Lower leg skin (tissue), 3 donors: ENCODE measurements around the gene HELQ.

Experiments used
- CTCF ChIP-seq, 3 donors: fragments of 450-650 bp; IDR thresholded peaks; one replicate each; pipeline ENCODE4 v1.5.1; 2016; ENCODE audit warnings: antibody characterized with exemption in 3 of 3, mild to moderate bottlenecking in 3 of 3, moderate library complexity in 2 of 3
- POLR2A ChIP-seq, 2 donors: fragments of 450-650 bp; IDR thresholded peaks; one replicate each; pipeline ENCODE4 v1.6.1; 2016 to 2017; ENCODE audit warnings: antibody characterized with exemption in 2 of 2, mild to moderate bottlenecking in 1 of 2, moderate library complexity in 1 of 2

GRCh38 chr4:83405844-83406816 is 49.5 kb downstream of the HELQ start:
- TF ChIP-seq POLR2A (IDR thresholded peaks at IDR 0.05) = no peak
- TF ChIP-seq CTCF (IDR thresholded peaks at IDR 0.05) = no peak
